HepG2 (cell line): ENCODE data around the gene ARHGAP21. TPM values are rescaled to one million over a fixed set of nuclear protein-coding genes. Genes with fewer than 3 reads are reported as not detected.

ENCODE experiments used
- AGO1 ChIP-seq: fragments of 200-400 bp; formaldehyde crosslinking; IDR thresholded peaks from 2 replicates; pipeline ENCODE4 v1.6.1; 2017; ENCODE audit warnings: mild to moderate bottlenecking, low read depth, low read length, moderate library complexity; ENCODE audit not compliant: poor library complexity, severe bottlenecking
- CBX2 ChIP-seq, 2 experiments: fragments of 200-600 bp in 1 of 2; sonication (generic); formaldehyde crosslinking in 1 of 2; IDR thresholded peaks; 2 replicates each; pipeline versions ENCODE4 v1.7.0 to v1.8.1; 2018 to 2022; ENCODE audit warnings: low read depth in 2 of 2, low read length in 1 of 2, mild to moderate bottlenecking in 1 of 2, missing genetic modification reagents in 1 of 2
- GZF1 ChIP-seq: sonication (generic); formaldehyde crosslinking; IDR thresholded peaks from 2 replicates; pipeline ENCODE4 v1.5.1; 2020; ENCODE audit warnings: mild to moderate bottlenecking, missing genetic modification reagents
- MIER3 ChIP-seq: IDR thresholded peaks from 2 replicates; pipeline ENCODE4 v1.6.1; 2016; ENCODE audit warnings: missing compliant biosample characterization, borderline replicate concordance
- MYC ChIP-seq: sonication (generic); formaldehyde crosslinking; IDR thresholded peaks from 2 replicates; pipeline ENCODE4 v1.9.0; 2021; ENCODE audit warnings: missing genetic modification reagents, borderline replicate concordance
- NCOA2 ChIP-seq: sonication (generic); formaldehyde crosslinking; IDR thresholded peaks from 2 replicates; pipeline ENCODE4 v1.8.0; 2022; ENCODE audit warnings: inconsistent platforms
- PCBP1 ChIP-seq: fragments of 200-400 bp; formaldehyde crosslinking; IDR thresholded peaks from 2 replicates; pipeline ENCODE4 v1.6.1; 2017; ENCODE audit warnings: mild to moderate bottlenecking, low read depth, low read length, borderline replicate concordance
- PRMT3 ChIP-seq: sonication (generic); formaldehyde crosslinking; IDR thresholded peaks from 2 replicates; pipeline ENCODE4 v1.8.1; 2022; ENCODE audit warnings: low read depth, mild to moderate bottlenecking, moderate library complexity, missing genetic modification reagents, borderline replicate concordance
- RORA ChIP-seq: sonication (generic); formaldehyde crosslinking; IDR thresholded peaks from 2 replicates; pipeline ENCODE4 v1.5.0; 2020; ENCODE audit warnings: mild to moderate bottlenecking, missing genetic modification reagents, moderate library complexity
- SMAD3 ChIP-seq: sonication (generic); formaldehyde crosslinking; IDR thresholded peaks from 2 replicates; pipeline ENCODE4 v1.4.0; 2020; ENCODE audit warnings: missing genetic modification reagents
- SOX13 ChIP-seq, 3 experiments: fragments of 450-650 bp in 1 of 3; sonication (generic) in 1 of 3; formaldehyde crosslinking in 1 of 3; IDR thresholded peaks in 2 of 3; conservative IDR thresholded peaks in 1 of 3; 2 replicates each; pipeline versions ENCODE4 v1.5.0 to v1.6.1; 2016 to 2020; ENCODE audit warnings: antibody characterized with exemption in 1 of 3, mild to moderate bottlenecking in 1 of 3, missing compliant biosample characterization in 1 of 3, missing genetic modification reagents in 1 of 3, moderate library complexity in 1 of 3
- ZNF17 ChIP-seq: sonication (generic); formaldehyde crosslinking; IDR thresholded peaks from 2 replicates; pipeline ENCODE4 v1.5.0; 2020; ENCODE audit warnings: mild to moderate bottlenecking, missing genetic modification reagents
- ZNF619 ChIP-seq: sonication (generic); formaldehyde crosslinking; IDR thresholded peaks from 2 replicates; pipeline ENCODE4 v1.4.0; 2020; ENCODE audit warnings: mild to moderate bottlenecking, missing genetic modification reagents
- ZNF790 ChIP-seq: sonication (generic); formaldehyde crosslinking; IDR thresholded peaks from 2 replicates; pipeline ENCODE4 v1.8.0; 2022; ENCODE audit warnings: missing genetic modification reagents, mild to moderate bottlenecking, borderline replicate concordance
- ZNF792 ChIP-seq: IDR thresholded peaks from 2 replicates; pipeline ENCODE4 v1.6.1; 2016
- polyA plus RNA-seq, 8 experiments: library from polyadenylated mRNA; depleted of rRNA in 3 of 8; stranded (reverse) in 7 of 8; unstranded in 1 of 8; fragments of >200 nt; fragmentation: Illumina TruSeq in 4 of 8; extraction: Trizol in 4 of 8; gene quantifications; 2 replicates each; pipeline versions ENCODE4 v1.2.1 to v1.2.3, GENCODE V29; 2011 to 2016; ENCODE audit warnings: low read depth in 4 of 8, missing spikeins in 1 of 8, mixed read lengths in 1 of 8; ENCODE audit not compliant: insufficient read depth in 1 of 8
- total RNA-seq, 5 experiments: library from RNA; depleted of rRNA; stranded (reverse); fragments of >200 nt; fragmentation: Illumina TruSeq; extraction: Trizol; gene quantifications; 2 replicates each; pipeline ENCODE4 v1.2.3, GENCODE V29; 2016; ENCODE audit warnings: low read depth in 1 of 5
- TF ChIP-seq, protein P1 (sequence below): sonication (generic); formaldehyde crosslinking; IDR thresholded peaks from 2 replicates; pipeline ENCODE4 v1.5.1; 2020; ENCODE audit warnings: missing genetic modification reagents, mild to moderate bottlenecking, borderline replicate concordance
- TF ChIP-seq, protein P2 (sequence below): sonication (generic); formaldehyde crosslinking; IDR thresholded peaks from 2 replicates; pipeline ENCODE4 v1.4.0; 2020; ENCODE audit warnings: missing genetic modification reagents, borderline replicate concordance
- TF ChIP-seq, protein P3 (sequence below): sonication (generic); formaldehyde crosslinking; IDR thresholded peaks from 2 replicates; pipeline ENCODE4 v1.4.0; 2020; ENCODE audit warnings: missing genetic modification reagents
- TF ChIP-seq, protein P4 (sequence below): sonication (generic); formaldehyde crosslinking; IDR thresholded peaks from 2 replicates; pipeline ENCODE4 v1.8.0; 2022; ENCODE audit warnings: mild to moderate bottlenecking, missing genetic modification reagents, borderline replicate concordance
- TF ChIP-seq, protein P5 (sequence below), 2 experiments: sonication (generic) in 1 of 2; formaldehyde crosslinking in 1 of 2; IDR thresholded peaks; 2 replicates each; pipeline versions ENCODE4 v1.5.1 to v1.6.1; 2011 to 2020; ENCODE audit warnings: borderline replicate concordance in 1 of 2, low read depth in 1 of 2, low read length in 1 of 2, mild to moderate bottlenecking in 1 of 2, missing genetic modification reagents in 1 of 2, moderate library complexity in 1 of 2

ARHGAP21 gene
- total and polyA plus RNA-seq, 2 of the 13 experiments (the other 11 are each of a cell fraction or from before 2014, with no cell fraction given) = 23.9 to 26.6 TPM

DNA sequence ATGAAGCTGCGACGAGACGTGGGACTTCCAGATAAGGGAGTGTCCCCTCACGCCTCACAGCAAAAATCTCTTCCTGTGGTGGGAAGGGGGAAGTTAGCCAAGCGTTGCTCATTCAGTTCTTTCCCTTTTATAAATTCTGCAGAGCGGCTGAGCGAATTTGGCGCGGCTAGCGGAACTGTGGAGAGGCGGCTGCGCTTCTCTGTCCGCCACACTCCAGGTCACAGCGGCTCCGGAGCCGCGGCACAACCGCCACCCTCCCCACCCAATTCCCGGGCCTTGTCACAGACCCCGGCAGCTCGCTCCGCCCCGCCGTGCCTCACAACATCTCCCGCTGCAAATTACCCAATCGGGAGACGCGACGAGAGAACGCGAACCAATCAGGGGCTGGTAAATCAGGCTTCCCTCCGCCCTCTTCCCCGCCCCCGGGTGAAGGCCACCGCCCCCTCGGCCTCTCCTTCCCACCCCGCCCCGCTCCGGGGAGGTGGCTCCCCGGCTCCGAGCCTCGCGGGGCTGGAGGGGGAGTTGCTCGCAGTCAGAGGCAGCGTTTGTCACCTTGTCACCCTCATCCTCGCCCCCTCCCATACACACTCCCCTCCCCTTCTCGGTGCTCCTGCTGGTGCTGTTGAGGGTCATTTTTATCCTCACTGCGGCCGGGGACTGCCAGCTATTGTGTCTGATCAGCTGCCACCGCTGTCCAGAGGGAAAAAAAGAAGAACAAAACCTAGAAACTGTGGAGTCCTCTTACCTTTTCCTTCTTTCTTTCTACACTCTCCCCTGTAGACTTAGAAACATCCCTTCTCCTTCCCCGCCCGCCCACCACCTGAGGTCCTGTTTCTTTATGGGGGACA is 918 bp upstream of the ARHGAP21 start (continued):
- TF ChIP-seq SOX13 (IDR thresholded peaks at IDR 0.05) (no peak), SOX13 (CRISPR knock-in tag; conservative IDR thresholded peaks at IDR 0.05 in 1 of 2, IDR thresholded peaks at IDR 0.05 in 1 of 2) (no peak; a peak in 1 of 4 replicates), ZNF17 (no peak), CBX2 (IDR thresholded peaks at IDR 0.05; ENCODE audit: low read depth, low read length) (no peak), CBX2 (CRISPR knock-in tag; IDR thresholded peaks at IDR 0.05; ENCODE audit: low read depth) (no peak), ZNF619 (CRISPR knock-in tag) (no peak), GZF1 (CRISPR knock-in tag) (no peak), PCBP1 (0 out of 2 replicates have a peak, but pooled peaks have one; percentile 10), RORA (no peak), AGO1 (no peak), PRMT3 (CRISPR knock-in tag) (no peak), ZNF792 (CRISPR knock-in tag) (0 out of 2 replicates have a peak, but pooled peaks have one; percentile 55), NCOA2 (0 out of 2 replicates have a peak, but pooled peaks have one; percentile 19), MYC (CRISPR knock-in tag) (no peak), SMAD3 (no peak), ZNF790 (no peak), MIER3 (CRISPR knock-in tag) (no peak; the same call in 1 of the 2 replicates)
- TF ChIP-seq, protein P1, sequence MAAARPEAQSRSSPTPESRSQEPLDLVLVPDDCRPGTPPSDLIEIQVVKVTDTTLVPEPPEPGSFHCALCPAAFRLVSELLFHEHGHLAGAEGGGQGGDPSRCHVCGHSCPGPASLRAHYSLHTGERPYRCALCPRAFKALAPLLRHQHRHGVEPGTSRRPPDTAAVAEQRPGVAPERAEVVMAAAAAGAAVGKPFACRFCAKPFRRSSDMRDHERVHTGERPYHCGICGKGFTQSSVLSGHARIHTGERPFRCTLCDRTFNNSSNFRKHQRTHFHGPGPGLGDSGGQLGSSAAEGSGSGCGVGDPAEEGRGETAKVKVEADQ (CRISPR knock-in tag) = no peak; the same call in 1 of the 2 replicates
- TF ChIP-seq, protein P2, sequence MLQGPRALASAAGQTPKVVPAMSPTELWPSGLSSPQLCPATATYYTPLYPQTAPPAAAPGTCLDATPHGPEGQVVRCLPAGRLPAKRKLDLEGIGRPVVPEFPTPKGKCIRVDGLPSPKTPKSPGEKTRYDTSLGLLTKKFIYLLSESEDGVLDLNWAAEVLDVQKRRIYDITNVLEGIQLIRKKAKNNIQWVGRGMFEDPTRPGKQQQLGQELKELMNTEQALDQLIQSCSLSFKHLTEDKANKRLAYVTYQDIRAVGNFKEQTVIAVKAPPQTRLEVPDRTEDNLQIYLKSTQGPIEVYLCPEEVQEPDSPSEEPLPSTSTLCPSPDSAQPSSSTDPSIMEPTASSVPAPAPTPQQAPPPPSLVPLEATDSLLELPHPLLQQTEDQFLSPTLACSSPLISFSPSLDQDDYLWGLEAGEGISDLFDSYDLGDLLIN (CRISPR knock-in tag) = peak; percentile 54; the same call in 1 of the 2 replicates
- TF ChIP-seq, protein P3, sequence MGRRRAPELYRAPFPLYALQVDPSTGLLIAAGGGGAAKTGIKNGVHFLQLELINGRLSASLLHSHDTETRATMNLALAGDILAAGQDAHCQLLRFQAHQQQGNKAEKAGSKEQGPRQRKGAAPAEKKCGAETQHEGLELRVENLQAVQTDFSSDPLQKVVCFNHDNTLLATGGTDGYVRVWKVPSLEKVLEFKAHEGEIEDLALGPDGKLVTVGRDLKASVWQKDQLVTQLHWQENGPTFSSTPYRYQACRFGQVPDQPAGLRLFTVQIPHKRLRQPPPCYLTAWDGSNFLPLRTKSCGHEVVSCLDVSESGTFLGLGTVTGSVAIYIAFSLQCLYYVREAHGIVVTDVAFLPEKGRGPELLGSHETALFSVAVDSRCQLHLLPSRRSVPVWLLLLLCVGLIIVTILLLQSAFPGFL (CRISPR knock-in tag) = no peak
- TF ChIP-seq, protein P4, sequence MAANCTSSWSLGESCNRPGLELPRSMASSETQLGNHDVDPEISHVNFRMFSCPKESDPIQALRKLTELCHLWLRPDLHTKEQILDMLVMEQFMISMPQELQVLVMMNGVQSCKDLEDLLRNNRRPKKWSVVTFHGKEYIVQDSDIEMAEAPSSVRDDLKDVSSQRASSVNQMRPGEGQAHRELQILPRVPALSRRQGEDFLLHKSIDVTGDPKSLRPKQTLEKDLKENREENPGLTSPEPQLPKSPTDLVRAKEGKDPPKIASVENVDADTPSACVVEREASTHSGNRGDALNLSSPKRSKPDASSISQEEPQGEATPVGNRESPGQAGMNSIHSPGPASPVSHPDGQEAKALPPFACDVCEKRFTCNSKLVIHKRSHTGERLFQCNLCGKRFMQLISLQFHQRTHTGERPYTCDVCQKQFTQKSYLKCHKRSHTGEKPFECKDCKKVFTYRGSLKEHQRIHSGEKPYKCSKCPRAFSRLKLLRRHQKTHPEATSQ = no peak
- TF ChIP-seq, protein P5, sequence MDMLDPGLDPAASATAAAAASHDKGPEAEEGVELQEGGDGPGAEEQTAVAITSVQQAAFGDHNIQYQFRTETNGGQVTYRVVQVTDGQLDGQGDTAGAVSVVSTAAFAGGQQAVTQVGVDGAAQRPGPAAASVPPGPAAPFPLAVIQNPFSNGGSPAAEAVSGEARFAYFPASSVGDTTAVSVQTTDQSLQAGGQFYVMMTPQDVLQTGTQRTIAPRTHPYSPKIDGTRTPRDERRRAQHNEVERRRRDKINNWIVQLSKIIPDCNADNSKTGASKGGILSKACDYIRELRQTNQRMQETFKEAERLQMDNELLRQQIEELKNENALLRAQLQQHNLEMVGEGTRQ (IDR thresholded peaks at IDR 0.05; ENCODE audit: low read depth, low read length) = no peak
- TF ChIP-seq, protein P5 (CRISPR knock-in tag; IDR thresholded peaks at IDR 0.05; ENCODE audit: borderline replicate concordance) = no peak
